Measurements from ENCODE around the gene MGMT.

The MGMT gene

GRCh38 chr10:129548600-129548999, 81.6 kb downstream of the MGMT start:
- Mint-ChIP-seq H3K4me3 (no peak overlapping the region), H3K9me3 (no peaks in the 10 kb centered on the region), H3K4me1 (no peaks in the 10 kb centered on the region), H3K27ac (no peak overlapping the region), H3K36me3 (no peaks in the 10 kb centered on the region)
- no peak for DNase-seq (ENCODE audit: low spot score in 2 of 2)
- no peak for ATAC-seq

- Mint-ChIP-seq H3K9me3 (no peaks in the 10 kb centered on the region), H3K4me3 (no peak overlapping the region), H3K36me3 (no peaks in the 10 kb centered on the region), H3K4me1 (no peaks in the 10 kb centered on the region), H3K27ac (no peak overlapping the region)
- ATAC-seq (no peak), DNase-seq (ENCODE audit: low spot score in 2 of 2) (no peak)
Observed at GRCh38 chr10:129550076-129550475, 83.0 kb downstream of the MGMT start.

- no peak for DNase-seq (ENCODE audit: low spot score in 2 of 2)
- Mint-ChIP-seq H3K4me1 (no peaks in the 10 kb centered on the region), H3K4me3 (no peak overlapping the region), H3K27ac (no peak overlapping the region), H3K9me3 (no peaks in the 10 kb centered on the region), H3K36me3 (no peaks in the 10 kb centered on the region)
- ATAC-seq, result no peak
Observed at GRCh38 chr10:129550658-129551057, 83.6 kb downstream of the MGMT start.

DNA sequence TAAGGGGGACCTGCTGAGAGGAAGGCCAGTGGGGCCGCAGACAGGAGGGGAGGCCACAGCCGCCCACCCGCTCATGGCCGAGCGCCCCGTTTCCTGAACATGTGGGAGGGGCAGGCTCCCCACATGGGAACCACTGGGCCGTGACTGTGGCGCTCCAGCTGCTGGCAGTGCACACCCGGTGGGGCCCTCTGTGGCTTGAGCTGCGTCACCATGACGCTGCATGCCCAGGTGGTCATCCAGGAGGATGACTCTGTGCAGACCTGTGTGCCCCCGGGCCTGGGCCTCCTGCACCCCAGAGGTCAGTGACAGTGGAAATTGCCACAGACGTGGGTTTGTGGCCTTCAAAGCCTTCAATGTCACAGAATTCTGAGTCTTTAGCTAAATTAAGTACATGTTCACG, 85.1 kb downstream of the MGMT start:
- Mint-ChIP-seq H3K4me1 (no peaks in the 10 kb centered on the region), H3K27ac (no peak overlapping the region), H3K4me3 (no peak overlapping the region), H3K9me3 (no peaks in the 10 kb centered on the region), H3K36me3 (no peaks in the 10 kb centered on the region)
- no peak for DNase-seq (ENCODE audit: low spot score in 2 of 2)
- ATAC-seq, result no peak

GRCh38 chr10:129553928-129554327, 86.9 kb downstream of the MGMT start:
- no peak overlapping the region for H3K27ac Mint-ChIP-seq
- no peak overlapping the region for H3K4me3 Mint-ChIP-seq
- no peaks in the 10 kb centered on the region for H3K9me3 Mint-ChIP-seq
- H3K36me3 Mint-ChIP-seq, result no peaks in the 10 kb centered on the region
- no peaks in the 10 kb centered on the region for H3K4me1 Mint-ChIP-seq
- DNase-seq (ENCODE audit: low spot score in 2 of 2), result no peak
- ATAC-seq, result no peak

GRCh38 chr10:129556316-129556715, 89.3 kb downstream of the MGMT start:
- Mint-ChIP-seq H3K27ac (no peak overlapping the region), H3K36me3 (no peaks in the 10 kb centered on the region)

DNA sequence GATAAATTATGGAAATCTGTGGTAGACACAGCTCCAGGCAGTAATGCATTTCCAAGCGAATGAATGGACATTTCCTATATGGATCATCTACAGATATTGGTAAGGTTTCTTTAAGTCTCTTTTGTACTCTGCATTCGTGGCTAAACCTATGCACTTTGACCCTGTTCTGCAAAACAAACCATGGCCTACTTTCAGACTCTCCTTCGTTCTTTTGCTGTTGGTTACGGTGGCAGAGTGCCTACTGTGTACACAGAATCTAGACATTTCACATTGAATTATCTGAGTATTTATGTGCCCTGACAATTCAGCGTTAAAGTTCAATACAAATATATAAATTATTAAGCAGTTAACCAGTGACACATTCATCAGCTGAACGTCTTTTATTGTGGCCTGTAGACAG, 93.3 kb downstream of the MGMT start:
- Mint-ChIP-seq H3K4me1 (no peaks in the 10 kb centered on the region), H3K4me3 (no peak overlapping the region), H3K36me3 (no peaks in the 10 kb centered on the region), H3K27ac (no peak overlapping the region), H3K9me3 (no peaks in the 10 kb centered on the region)
- DNase-seq (ENCODE audit: low spot score in 2 of 2) (no peak), ATAC-seq (no peak)

More at GRCh38 chr10:129556316-129556715, 89.3 kb downstream of the MGMT start:
- Mint-ChIP-seq H3K4me1 (no peaks in the 10 kb centered on the region), H3K9me3 (no peaks in the 10 kb centered on the region), H3K4me3 (no peak overlapping the region)
- ATAC-seq (no peak), DNase-seq (ENCODE audit: low spot score in 2 of 2) (no peak)

DNA sequence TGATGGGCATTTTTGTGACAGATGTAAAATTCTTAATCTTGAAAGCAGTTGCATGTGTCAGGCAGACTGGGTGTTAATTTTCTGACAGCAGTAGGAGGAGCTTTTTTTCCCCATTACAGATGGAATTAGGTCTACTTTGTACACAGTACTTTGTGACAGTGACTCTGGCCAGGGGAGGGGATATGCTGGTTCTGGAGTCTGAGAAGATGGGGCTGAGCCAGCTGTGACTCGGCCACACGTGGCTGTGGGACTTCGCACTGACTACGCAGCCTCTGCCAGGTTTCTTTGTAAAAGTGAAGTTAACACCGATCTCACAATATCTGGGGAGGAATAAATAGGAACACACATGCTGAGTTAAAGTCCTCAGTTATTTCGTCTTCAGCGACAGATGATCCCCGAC, 95.4 kb downstream of the MGMT start:
- Mint-ChIP-seq H3K4me3 (no peak overlapping the region), H3K9me3 (no peaks in the 10 kb centered on the region)

DNA sequence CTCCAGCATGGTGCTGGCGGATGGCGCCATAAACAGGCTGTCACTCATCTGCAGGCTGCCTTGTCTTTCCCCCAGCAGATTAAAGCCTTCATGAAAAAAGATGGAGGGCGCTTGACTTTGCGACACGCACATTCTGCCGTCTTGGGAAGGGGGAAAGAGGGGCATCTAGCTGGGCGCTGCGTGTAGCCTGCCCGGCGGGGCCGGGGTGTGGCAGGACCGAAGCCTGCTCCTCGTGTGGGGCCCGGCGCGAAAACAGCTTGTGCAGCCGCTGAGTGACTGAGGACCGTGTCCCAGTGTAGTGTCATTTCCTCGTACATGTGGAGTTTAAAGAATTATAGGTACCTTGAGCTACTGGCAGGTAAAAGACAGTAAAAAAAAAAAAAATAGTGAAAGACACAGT, 97.9 kb downstream of the MGMT start:
- H3K4me1 Mint-ChIP-seq, result no peaks in the 10 kb centered on the region
- H3K36me3 Mint-ChIP-seq, result peaks cover 7% of the 10 kb centered on the region
- no peak for DNase-seq (ENCODE audit: low spot score in 2 of 2)
- H3K9me3 Mint-ChIP-seq, result no peaks in the 10 kb centered on the region
- no peak for ATAC-seq
- H3K27ac Mint-ChIP-seq, result no peak overlapping the region
- H3K4me3 Mint-ChIP-seq, result no peak overlapping the region

More for the DNA sequence above, 95.4 kb downstream of the MGMT start:
- no peak for ATAC-seq
- H3K36me3 Mint-ChIP-seq, result peaks cover 7% of the 10 kb centered on the region
- no peak overlapping the region for H3K27ac Mint-ChIP-seq
- DNase-seq (ENCODE audit: low spot score in 2 of 2), result no peak
- H3K4me1 Mint-ChIP-seq, result no peaks in the 10 kb centered on the region

DNA sequence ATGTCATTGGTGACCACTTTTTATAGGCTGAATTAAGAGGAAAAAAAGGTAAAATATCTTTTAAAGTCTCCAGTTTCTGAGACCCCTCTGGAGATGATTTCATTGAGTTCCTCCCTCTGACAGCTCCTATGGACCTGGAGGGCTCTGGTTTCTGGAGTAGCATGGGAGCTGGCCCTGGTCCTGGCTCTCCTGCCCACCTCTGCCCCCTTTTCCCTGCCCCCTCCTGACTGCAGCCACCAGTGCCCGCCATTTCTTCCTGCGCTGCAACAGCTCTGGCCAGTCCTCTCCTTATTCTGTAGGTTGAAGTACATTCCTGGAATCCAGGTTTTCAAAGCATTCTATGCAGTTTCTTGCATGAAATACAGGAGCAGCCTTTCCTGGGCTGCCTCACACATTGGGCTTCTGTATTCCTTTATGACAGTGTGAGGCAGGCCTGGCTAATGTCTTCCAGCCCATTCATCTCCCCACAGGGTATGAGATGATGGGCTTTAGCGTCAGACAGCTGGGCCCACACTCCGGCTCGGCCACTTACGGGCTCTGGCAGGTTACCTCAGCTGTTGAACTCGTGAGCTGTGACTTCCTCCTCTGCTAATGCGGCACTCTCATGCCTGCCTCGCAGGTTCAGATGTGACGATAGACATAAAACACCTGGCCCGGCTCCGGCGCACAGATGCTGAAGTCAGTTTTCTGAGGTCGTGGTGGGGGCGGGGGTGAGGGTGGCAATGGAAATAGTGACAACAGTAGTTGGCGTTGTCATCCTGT, 101.7 kb downstream of the MGMT start:
- Mint-ChIP-seq H3K9me3 (no peaks in the 10 kb centered on the region), H3K4me3 (no peak overlapping the region), H3K27ac (no peak overlapping the region), H3K36me3 (peaks cover 7% of the 10 kb centered on the region), H3K4me1 (no peaks in the 10 kb centered on the region)
- no peak for DNase-seq (ENCODE audit: low spot score in 2 of 2)
- no peak for ATAC-seq

- ATAC-seq (no peak), DNase-seq (ENCODE audit: low spot score in 2 of 2) (no peak)
- no peak overlapping the region for H3K4me3 Mint-ChIP-seq
- peaks cover 7% of the 10 kb centered on the region for H3K36me3 Mint-ChIP-seq
- no peaks in the 10 kb centered on the region for H3K4me1 Mint-ChIP-seq
- H3K27ac Mint-ChIP-seq, result no peak overlapping the region
- no peaks in the 10 kb centered on the region for H3K9me3 Mint-ChIP-seq
Observed at GRCh38 chr10:129570185-129570584, 103.1 kb downstream of the MGMT start.

GRCh38 chr10:129579228-129579627, 112.2 kb downstream of the MGMT start:
- H3K9me3 Mint-ChIP-seq, result peaks cover 5% of the 10 kb centered on the region
- H3K27ac Mint-ChIP-seq, result no peak overlapping the region
- DNase-seq (ENCODE audit: low spot score in 2 of 2) (no peak), ATAC-seq (no peak)
- H3K36me3 Mint-ChIP-seq, result no peaks in the 10 kb centered on the region
- H3K4me1 Mint-ChIP-seq, result no peaks in the 10 kb centered on the region
- H3K4me3 Mint-ChIP-seq, result no peak overlapping the region

DNA sequence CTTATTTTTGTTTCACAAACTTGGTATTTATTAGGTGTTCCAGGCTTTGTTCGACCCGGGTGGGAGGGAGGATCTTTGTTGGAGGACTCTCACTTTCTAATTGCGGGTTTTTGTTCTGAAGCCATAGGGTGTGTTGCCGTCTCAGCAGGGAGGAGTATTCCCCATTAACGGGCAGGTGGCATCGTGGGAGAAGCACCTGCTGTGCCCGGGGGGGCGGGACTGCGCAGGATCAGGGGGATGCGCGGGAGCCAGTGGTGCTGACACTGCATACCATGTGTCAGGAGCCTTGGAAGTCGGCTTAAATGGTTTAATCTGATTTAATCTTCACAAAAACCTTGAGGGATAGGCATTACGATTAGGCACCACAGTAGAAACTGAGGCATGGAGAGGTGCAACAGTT, 113.0 kb downstream of the MGMT start:
- ATAC-seq, result no peak
- no peak for DNase-seq (ENCODE audit: low spot score in 2 of 2)
- Mint-ChIP-seq H3K27ac (no peak overlapping the region), H3K4me1 (no peaks in the 10 kb centered on the region), H3K4me3 (no peak overlapping the region), H3K36me3 (no peaks in the 10 kb centered on the region), H3K9me3 (peaks cover 9% of the 10 kb centered on the region)

DNA sequence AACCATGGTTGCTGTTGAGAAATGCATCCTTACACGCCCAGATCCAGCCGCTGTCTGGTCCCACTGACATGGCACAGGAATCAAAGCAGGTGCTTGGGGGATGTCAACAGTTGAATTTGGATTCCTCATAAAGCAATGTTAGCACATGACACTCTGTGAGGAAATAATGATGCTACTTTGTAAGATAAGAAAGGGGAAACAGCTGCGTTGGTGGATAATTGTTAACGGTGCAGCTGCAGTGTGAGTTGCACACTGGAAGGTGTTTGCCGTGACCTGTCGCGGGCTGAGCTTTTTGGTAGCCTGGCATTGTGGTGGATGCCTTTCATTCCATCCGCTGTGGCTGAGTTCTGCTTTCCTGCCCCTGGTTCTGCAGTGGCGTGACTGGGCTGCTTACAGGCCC, 113.9 kb downstream of the MGMT start:
- Mint-ChIP-seq H3K36me3 (no peaks in the 10 kb centered on the region), H3K4me1 (no peaks in the 10 kb centered on the region), H3K27ac (no peak overlapping the region), H3K4me3 (no peak overlapping the region), H3K9me3 (peaks cover 14% of the 10 kb centered on the region)
- DNase-seq (ENCODE audit: low spot score in 2 of 2) (no peak), ATAC-seq (no peak)

GRCh38 chr10:129581827-129582411, 114.9 kb downstream of the MGMT start:
- H3K4me1 Mint-ChIP-seq, result no peaks in the 10 kb centered on the region
- no peak overlapping the region for H3K27ac Mint-ChIP-seq
- ATAC-seq, result no peak
- no peak for DNase-seq (ENCODE audit: low spot score in 2 of 2)
- no peak overlapping the region for H3K4me3 Mint-ChIP-seq
- peaks cover 21% of the 10 kb centered on the region for H3K9me3 Mint-ChIP-seq
- H3K36me3 Mint-ChIP-seq, result no peaks in the 10 kb centered on the region

DNA sequence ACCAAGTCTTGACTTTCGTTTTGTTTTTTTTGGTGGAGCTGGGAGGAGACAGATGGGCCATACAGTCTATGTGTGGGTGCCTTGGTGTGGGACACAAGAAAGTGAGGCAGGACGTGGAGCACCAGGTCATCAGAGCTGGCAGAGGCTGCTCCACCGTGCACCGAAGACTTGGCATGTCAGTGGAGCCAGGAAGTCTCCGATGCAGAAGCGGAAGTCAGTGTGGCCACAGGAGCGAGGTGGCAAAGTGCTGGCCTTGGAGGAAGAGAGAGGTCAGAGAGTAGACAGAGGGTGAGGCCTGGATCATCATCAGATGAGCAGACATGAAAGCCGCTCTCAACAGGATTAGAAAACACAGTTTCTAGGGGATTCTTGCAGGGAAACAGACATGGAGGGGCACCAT, 116.8 kb downstream of the MGMT start:
- no peak overlapping the region for H3K27ac Mint-ChIP-seq
- peaks cover 36% of the 10 kb centered on the region for H3K9me3 Mint-ChIP-seq

More for the DNA sequence above, 116.8 kb downstream of the MGMT start:
- ATAC-seq (no peak), DNase-seq (ENCODE audit: low spot score in 2 of 2) (no peak)
- Mint-ChIP-seq H3K4me3 (no peak overlapping the region), H3K36me3 (no peaks in the 10 kb centered on the region), H3K4me1 (no peaks in the 10 kb centered on the region)

All from stimulated activated effector memory CD8-positive, alpha-beta T cell treated with anti-CD3 and anti-CD28 coated beads, Interleukin-12 subunit alpha, Interleukin-12 subunit beta, amount 100 ng/mL, for 72 hours (primary cell).